Kidney (tissue), 14 donors: ENCODE measurements around the gene TRIM67. TPM values are rescaled to one million over a fixed set of nuclear protein-coding genes. Genes with fewer than 3 reads are reported as not detected.
A peak's percentile ranks its signal among the peaks of the same experiment; 100 is the strongest.
"Not testable (repeated sequence)": the region's sequence is repeated elsewhere in the genome, so short reads cannot be mapped to it uniquely, and the experiment has no call there.

Experiments used
- DNase-seq, 5 donors: peaks; one replicate each; pipeline ENCODE4 v3.0.0-alpha.2; 2013 to 2020
- FAIRE-seq: peaks from 2 replicates; lab custom pipeline; 2012; peaks lifted over from hg19 to GRCh38; lab: Jason Lieb, UNC
- H3K27ac ChIP-seq, 2 donors: one replicate each; pipeline ENCODE4 v1.7.0; 2013; ENCODE audit warnings: low read depth in 2 of 2, low read length in 2 of 2, inconsistent platforms in 1 of 2
- H3K27me3 ChIP-seq: one replicate; pipeline ENCODE4 v1.7.1; 2013; ENCODE audit warnings: low read length, inconsistent platforms; ENCODE audit not compliant: control insufficient read depth, insufficient read depth
- H3K36me3 ChIP-seq, 3 donors: one replicate each; pipeline versions ENCODE4 v1.7.0 to v1.7.1; 2013; ENCODE audit warnings: low read length in 3 of 3, control low read depth in 1 of 3, inconsistent platforms in 1 of 3; ENCODE audit not compliant: insufficient read depth in 3 of 3, control insufficient read depth in 2 of 3
- H3K4me1 ChIP-seq, 3 donors: one replicate each; pipeline versions ENCODE4 v1.7.0 to v1.7.1; 2013; ENCODE audit warnings: low read length in 3 of 3, inconsistent platforms in 1 of 3, low read depth in 1 of 3; ENCODE audit not compliant: control insufficient read depth in 2 of 3, insufficient read depth in 2 of 3
- H3K4me3 ChIP-seq, 3 donors: one replicate each; pipeline versions ENCODE4 v1.7.0 to v1.8.1; 2013; ENCODE audit warnings: low read length in 3 of 3, control low read depth in 1 of 3, inconsistent platforms in 1 of 3
- H3K9ac ChIP-seq, 3 donors: one replicate each; pipeline versions ENCODE4 v1.7.0 to v1.7.1; 2013; ENCODE audit warnings: low read length in 3 of 3, control low read depth in 1 of 3, inconsistent platforms in 1 of 3
- H3K9me3 ChIP-seq, 3 donors: one replicate each; pipeline versions ENCODE4 v1.7.0 to v1.7.1; 2013; ENCODE audit warnings: low read length in 3 of 3, control low read depth in 1 of 3, inconsistent platforms in 1 of 3; ENCODE audit not compliant: control insufficient read depth in 2 of 3, insufficient read depth in 1 of 3
- intact Hi-C: fragments of 100-400 bp; cut with DNase I; formaldehyde crosslinking; loops from one replicate; pipeline ENCODE4 v1.11.1; 2022
- polyA plus RNA-seq: library from polyadenylated mRNA; stranded (reverse); fragments of 350-450 nt; fragmentation: Illumina TruSeq; extraction: RNeasy Lipid Tissue Mini Kit (QIAGEN cat#74804); gene quantifications from one replicate; pipeline ENCODE4 v1.2.3, GENCODE V29; 2014; ENCODE audit warnings: low read depth, low replicate concordance; ENCODE audit not compliant: insufficient read depth
- total RNA-seq: library from RNA; stranded (reverse); fragmentation: NEBNext Ultra II Directional; extraction: Animal tissue kit (Norgen Biotek cat#: 25700); gene quantifications from one replicate; pipeline ENCODE4 v1.2.1, GENCODE V29; 2021
- TF ChIP-seq, protein P1 (sequence below): IDR thresholded peaks from 3 replicates; pipeline ENCODE4 v1.5.1; 2012; ENCODE audit warnings: mild to moderate bottlenecking, moderate library complexity, borderline replicate concordance; ENCODE audit not compliant: insufficient read depth; ENCODE audit errors: extremely low read depth
- donor health status: control.
- donor health status: control.
- donor health status: control.
- donor health status: control.
- donor health status: control.
- donor health status: DM: yes; HTN: yes; CAD: no.
- donor health status: Normal renal cell carcinoma (clear cell type).

TRIM67 gene
- total and polyA plus RNA-seq, 2 donors from 2014 or later, result 0.04 TPM; not detected in 1

- DNase-seq (no peak), FAIRE-seq (peak; percentile 100)
- Histone ChIP-seq H3K4me1 (no peaks in the 10 kb centered on the region), H3K4me3 (no peak overlapping the region), H3K27ac (no peak overlapping the region), H3K9ac (no peak overlapping the region), H3K9me3 (peaks cover 0 to 5% (median 4%) of the 10 kb centered on the region in 3 donors), H3K27me3 (no peaks in the 10 kb centered on the region), H3K36me3 (no peaks in the 10 kb centered on the region)
- intact Hi-C loops, result no loop called here
- TF ChIP-seq, protein P1, sequence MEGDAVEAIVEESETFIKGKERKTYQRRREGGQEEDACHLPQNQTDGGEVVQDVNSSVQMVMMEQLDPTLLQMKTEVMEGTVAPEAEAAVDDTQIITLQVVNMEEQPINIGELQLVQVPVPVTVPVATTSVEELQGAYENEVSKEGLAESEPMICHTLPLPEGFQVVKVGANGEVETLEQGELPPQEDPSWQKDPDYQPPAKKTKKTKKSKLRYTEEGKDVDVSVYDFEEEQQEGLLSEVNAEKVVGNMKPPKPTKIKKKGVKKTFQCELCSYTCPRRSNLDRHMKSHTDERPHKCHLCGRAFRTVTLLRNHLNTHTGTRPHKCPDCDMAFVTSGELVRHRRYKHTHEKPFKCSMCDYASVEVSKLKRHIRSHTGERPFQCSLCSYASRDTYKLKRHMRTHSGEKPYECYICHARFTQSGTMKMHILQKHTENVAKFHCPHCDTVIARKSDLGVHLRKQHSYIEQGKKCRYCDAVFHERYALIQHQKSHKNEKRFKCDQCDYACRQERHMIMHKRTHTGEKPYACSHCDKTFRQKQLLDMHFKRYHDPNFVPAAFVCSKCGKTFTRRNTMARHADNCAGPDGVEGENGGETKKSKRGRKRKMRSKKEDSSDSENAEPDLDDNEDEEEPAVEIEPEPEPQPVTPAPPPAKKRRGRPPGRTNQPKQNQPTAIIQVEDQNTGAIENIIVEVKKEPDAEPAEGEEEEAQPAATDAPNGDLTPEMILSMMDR, result no peak
Measured at GRCh38 chr1:231121533-231121932, 40.3 kb upstream of the TRIM67 start.

- H3K36me3 ChIP-seq, result no peaks in the 10 kb centered on the region
- no peak for DNase-seq
- no peak overlapping the region for H3K9ac ChIP-seq
- FAIRE-seq, result no peak
- no peak overlapping the region for H3K27ac ChIP-seq
- TF ChIP-seq, protein P1, result no peak
- intact Hi-C loops, result no loop called here
- no peaks in the 10 kb centered on the region for H3K4me1 ChIP-seq
- peaks cover 0 to 5% (median 4%) of the 10 kb centered on the region in 3 donors for H3K9me3 ChIP-seq
- H3K4me3 ChIP-seq, result no peak overlapping the region
- no peaks in the 10 kb centered on the region for H3K27me3 ChIP-seq
Measured at GRCh38 chr1:231122143-231122542, 39.7 kb upstream of the TRIM67 start.

- DNase-seq, result no peak
- no peak for FAIRE-seq
- Histone ChIP-seq H3K27me3 (no peaks in the 10 kb centered on the region), H3K36me3 (no peaks in the 10 kb centered on the region), H3K4me1 (no peaks in the 10 kb centered on the region), H3K9ac (no peak overlapping the region), H3K27ac (no peak overlapping the region), H3K9me3 (no peaks in the 10 kb centered on the region), H3K4me3 (no peak overlapping the region)
- TF ChIP-seq, protein P1, result no peak
- intact Hi-C loops, result no loop called here
Measured at GRCh38 chr1:231124746-231125145, 37.1 kb upstream of the TRIM67 start.

GRCh38 chr1:231125972-231126580 lies 35.8 kb upstream of the TRIM67 start:
- no peak for DNase-seq
- no peak overlapping the region for H3K27ac ChIP-seq
- no peak overlapping the region for H3K4me3 ChIP-seq
- H3K9me3 ChIP-seq, result no peaks in the 10 kb centered on the region
- H3K9ac ChIP-seq, result no peak overlapping the region
- H3K4me1 ChIP-seq, result no peaks in the 10 kb centered on the region
- TF ChIP-seq, protein P1, result no peak
- H3K36me3 ChIP-seq, result no peaks in the 10 kb centered on the region
- H3K27me3 ChIP-seq, result no peaks in the 10 kb centered on the region
- no peak for FAIRE-seq
- intact Hi-C loops, result no loop called here

GRCh38 chr1:231127106-231127505 lies 34.8 kb upstream of the TRIM67 start:
- H3K9me3 ChIP-seq, H3K36me3 ChIP-seq, H3K27ac ChIP-seq, H3K4me3 ChIP-seq, DNase-seq, H3K27me3 ChIP-seq, H3K4me1 ChIP-seq, FAIRE-seq, intact Hi-C loops, H3K9ac ChIP-seq: not testable (repeated sequence)
